Neutrophil (primary cell): ENCODE data around the gene PLA2G10.

Source experiments
- H3K27ac ChIP-seq: fragments of 200-600 bp; sonication (generic); 2 replicates; pipeline ENCODE4 v1.5.1; 2016; ENCODE audit warnings: mild to moderate bottlenecking, moderate library complexity
- H3K27me3 ChIP-seq: fragments of 200-600 bp; sonication (generic); 2 replicates; pipeline ENCODE4 v1.6.0; 2016; ENCODE audit warnings: mild to moderate bottlenecking
- H3K36me3 ChIP-seq: fragments of 200-600 bp; sonication (generic); 2 replicates; pipeline ENCODE4 v1.5.1; 2017
- H3K4me1 ChIP-seq, 2 experiments: fragments of 200-600 bp in 1 of 2; sonication (generic) in 1 of 2; 1 replicate in 1 of 2; 2 replicates in 1 of 2; pipeline versions ENCODE4 v1.5.1 to v1.6.1; 2013 to 2016; ENCODE audit warnings: low read depth in 1 of 2, low read length in 1 of 2, mild to moderate bottlenecking in 1 of 2, moderate library complexity in 1 of 2; ENCODE audit not compliant: control insufficient read depth in 1 of 2, insufficient read depth in 1 of 2
- H3K4me3 ChIP-seq, 2 experiments: fragments of 200-600 bp in 1 of 2; sonication (generic) in 1 of 2; 1 replicate in 1 of 2; 2 replicates in 1 of 2; pipeline ENCODE4 v1.5.1; 2013 to 2016; ENCODE audit warnings: low read depth in 1 of 2, low read length in 1 of 2, mild to moderate bottlenecking in 1 of 2, moderate library complexity in 1 of 2
- H3K9me3 ChIP-seq: fragments of 200-600 bp; sonication (generic); 2 replicates; pipeline ENCODE4 v1.5.1; 2016
- TF ChIP-seq, protein P1 (sequence below): fragments of 200-600 bp; sonication (generic); IDR thresholded peaks from 2 replicates; pipeline ENCODE4 v1.5.1; 2016; ENCODE audit warnings: antibody characterized with exemption

The PLA2G10 gene

DNA sequence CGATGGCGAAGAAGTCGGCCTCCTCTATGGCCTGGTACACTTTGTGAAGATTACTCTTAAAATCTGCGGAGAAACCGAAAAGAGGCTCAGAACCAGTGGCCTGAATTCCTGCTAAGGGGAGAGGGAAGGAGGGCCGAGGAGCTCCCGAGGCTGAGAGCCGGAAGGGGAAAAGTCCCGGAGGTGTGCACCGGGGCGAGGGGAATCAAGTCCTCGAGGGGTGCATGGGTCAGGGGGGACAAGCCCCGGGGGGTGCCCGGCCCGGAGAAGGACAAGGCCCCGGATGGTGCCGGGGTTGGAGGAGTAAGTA, 64.5 kb downstream of the PLA2G10 start:
- peak overlapping the region; percentile 90 for H3K27ac ChIP-seq
- no peaks in the 10 kb centered on the region for H3K27me3 ChIP-seq
- peaks cover 41 to 42% of the 10 kb centered on the region in 2 experiments for H3K4me1 ChIP-seq
- peak overlapping the region; percentile 70 to 79 for H3K4me3 ChIP-seq
- H3K9me3 ChIP-seq, result no peaks in the 10 kb centered on the region
- peaks cover 19% of the 10 kb centered on the region for H3K36me3 ChIP-seq
- TF ChIP-seq, protein P1, sequence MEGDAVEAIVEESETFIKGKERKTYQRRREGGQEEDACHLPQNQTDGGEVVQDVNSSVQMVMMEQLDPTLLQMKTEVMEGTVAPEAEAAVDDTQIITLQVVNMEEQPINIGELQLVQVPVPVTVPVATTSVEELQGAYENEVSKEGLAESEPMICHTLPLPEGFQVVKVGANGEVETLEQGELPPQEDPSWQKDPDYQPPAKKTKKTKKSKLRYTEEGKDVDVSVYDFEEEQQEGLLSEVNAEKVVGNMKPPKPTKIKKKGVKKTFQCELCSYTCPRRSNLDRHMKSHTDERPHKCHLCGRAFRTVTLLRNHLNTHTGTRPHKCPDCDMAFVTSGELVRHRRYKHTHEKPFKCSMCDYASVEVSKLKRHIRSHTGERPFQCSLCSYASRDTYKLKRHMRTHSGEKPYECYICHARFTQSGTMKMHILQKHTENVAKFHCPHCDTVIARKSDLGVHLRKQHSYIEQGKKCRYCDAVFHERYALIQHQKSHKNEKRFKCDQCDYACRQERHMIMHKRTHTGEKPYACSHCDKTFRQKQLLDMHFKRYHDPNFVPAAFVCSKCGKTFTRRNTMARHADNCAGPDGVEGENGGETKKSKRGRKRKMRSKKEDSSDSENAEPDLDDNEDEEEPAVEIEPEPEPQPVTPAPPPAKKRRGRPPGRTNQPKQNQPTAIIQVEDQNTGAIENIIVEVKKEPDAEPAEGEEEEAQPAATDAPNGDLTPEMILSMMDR, result no peak

DNA sequence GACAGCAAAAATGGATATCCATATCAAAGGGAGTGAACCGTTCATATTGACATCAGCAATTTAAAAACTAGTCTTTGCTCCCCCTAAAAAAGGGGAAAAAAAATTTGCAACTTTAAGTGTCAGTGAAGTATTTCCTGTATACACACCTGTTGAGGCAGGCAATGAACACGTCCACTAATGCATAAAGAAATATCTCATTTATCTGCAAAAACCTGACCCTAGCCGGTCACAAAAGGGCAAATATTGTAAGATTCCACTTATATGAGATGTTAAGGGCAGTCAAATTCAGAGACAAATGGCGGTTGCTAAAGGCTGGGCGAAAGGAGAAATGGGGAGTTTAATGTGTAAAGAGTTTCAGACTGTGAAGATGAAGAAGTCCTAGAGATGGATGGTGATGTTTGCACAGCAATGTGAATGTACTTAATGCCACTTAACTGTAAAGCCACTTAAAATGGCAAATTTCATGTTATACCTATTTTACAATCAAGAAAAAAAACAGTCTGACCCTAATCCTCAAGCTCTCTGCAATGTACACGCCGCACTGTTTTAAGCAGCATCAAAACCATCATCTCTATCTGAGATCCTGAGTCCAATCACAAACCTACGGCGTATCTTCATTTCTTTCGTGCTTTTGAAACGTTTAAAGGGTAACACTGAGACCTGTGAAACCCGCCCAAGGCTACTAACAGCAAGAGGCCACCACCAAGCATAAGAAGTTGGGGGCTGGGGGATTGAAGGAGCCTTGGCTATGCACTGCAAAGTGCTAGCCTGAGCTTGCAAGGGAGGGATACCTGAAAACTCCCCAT, 65.1 kb downstream of the PLA2G10 start:
- no peaks in the 10 kb centered on the region for H3K9me3 ChIP-seq
- TF ChIP-seq, protein P1, result no peak
- peak overlapping the region; percentile 70 to 79 for H3K4me3 ChIP-seq
- H3K27ac ChIP-seq, result peak overlapping the region; percentile 90
- H3K4me1 ChIP-seq, result peaks cover 37 to 38% of the 10 kb centered on the region in 2 experiments
- no peaks in the 10 kb centered on the region for H3K27me3 ChIP-seq
- H3K36me3 ChIP-seq, result peaks cover 21% of the 10 kb centered on the region

DNA sequence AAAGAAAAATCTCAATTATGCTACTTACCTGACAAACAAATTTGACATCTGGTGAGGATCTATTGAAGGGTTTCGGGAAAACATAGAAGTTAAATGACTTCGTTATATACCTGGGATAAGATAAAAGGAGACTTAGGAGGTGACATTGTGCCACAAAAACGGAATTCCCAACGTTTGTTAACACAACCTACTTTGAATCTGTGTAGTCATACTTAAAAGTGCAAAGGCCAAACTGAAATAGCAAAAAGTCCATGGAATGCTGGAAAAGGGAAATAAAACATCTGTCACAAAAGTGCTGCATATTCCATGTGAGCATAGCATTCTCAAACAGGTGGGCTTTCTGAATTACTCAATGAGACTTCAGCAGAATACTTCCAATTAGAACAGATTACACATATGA, 67.0 kb downstream of the PLA2G10 start:
- Histone ChIP-seq H3K27ac (no peak overlapping the region), H3K4me1 (peaks cover 27 to 31% of the 10 kb centered on the region in 2 experiments), H3K9me3 (no peaks in the 10 kb centered on the region), H3K36me3 (peaks cover 36% of the 10 kb centered on the region), H3K4me3 (no peak overlapping the region), H3K27me3 (no peaks in the 10 kb centered on the region)
- TF ChIP-seq, protein P1, result no peak
